SK-N-MC (cell line): Measurements from ENCODE around the gene HAS3.

ENCODE experiments used
- EZH2 ChIP-seq: fragments of 200-600 bp; sonication (generic); IDR thresholded peaks from one replicate; pipeline ENCODE4 v1.6.1; 2017; ENCODE audit warnings: antibody characterized with exemption
- FOXP2 ChIP-seq: optimal IDR thresholded peaks from 2 replicates; pipeline ENCODE3; 2011; ENCODE audit warnings: mild to moderate bottlenecking, moderate library complexity; ENCODE audit not compliant: insufficient read depth; ENCODE audit errors: extremely low read length, control extremely low read depth
- POLR2AphosphoS5 ChIP-seq: IDR thresholded peaks from 2 replicates; pipeline ENCODE4 v1.6.1; 2012; ENCODE audit warnings: mild to moderate bottlenecking, low read depth, low read length, borderline replicate concordance

GRCh38 chr16:69116256-69116875 is 10.9 kb downstream of the HAS3 start:
- TF ChIP-seq POLR2AphosphoS5: no peak
- no peak for TF ChIP-seq EZH2
- TF ChIP-seq FOXP2: no peak
